Measurements from ENCODE around the gene SYNJ2. TPM values are rescaled to one million over a fixed set of nuclear protein-coding genes. Genes with fewer than 3 reads are reported as not detected.

Gene SYNJ2
- total RNA-seq, 1 experiment from 2014 or later, result 10.3 TPM

- TSS peak; percentile 84 for BruUV-seq (replicated peaks)
- POLR2A ChIA-PET, result interaction anchor here (0.9 to 2.9 kb wide), 7 partner anchors 9 to 300 kb away, joined by 3 to 19 read pairs (median 5); partner anchors contain the start of gene SYNJ2
- peak overlapping the region; percentile 91 for H3K27ac Mint-ChIP-seq (ENCODE audit: low read depth, unreplicated experiment)
Observed at GRCh38 chr6:158057213-158057987, 75.7 kb downstream of the SYNJ2 start.

GRCh38 chr6:158058171-158058651, 76.5 kb downstream of the SYNJ2 start:
- H3K4me1 Mint-ChIP-seq (ENCODE audit: insufficient read depth, unreplicated experiment), result peaks cover 12% of the 10 kb centered on the region
- intact Hi-C loops (cut with micrococcal nuclease), result no loop called here
- H3K9me3 Mint-ChIP-seq (ENCODE audit: unreplicated experiment), result no peaks in the 10 kb centered on the region
- ChIA-PET POLR2A (interaction anchor here (0.9 to 2.9 kb wide), 7 partner anchors 10 to 301 kb away, joined by 3 to 19 read pairs (median 5); partner anchors contain the start of gene SYNJ2), CTCF (interaction anchor here (0.6 to 2.0 kb wide), 2 partner anchors 13 to 391 kb away, joined by 7 to 15 read pairs; no protein-coding TSS in a partner anchor)
- peak overlapping the region; percentile 91 for H3K27ac Mint-ChIP-seq (ENCODE audit: low read depth, unreplicated experiment)
- no peaks in the 10 kb centered on the region for H3K27me3 Mint-ChIP-seq (ENCODE audit: insufficient read depth, unreplicated experiment)
- TF ChIP-seq CTCF (IDR thresholded peaks at IDR 0.05; ENCODE audit: unreplicated experiment), result no peak
- BruUV-seq (replicated peaks), result no TSS peak
- H3K4me3 Mint-ChIP-seq (ENCODE audit: unreplicated experiment), result no peak overlapping the region
- no peak for DNase-seq (ENCODE audit: unreplicated experiment)
- H3K36me3 Mint-ChIP-seq (ENCODE audit: insufficient read depth, unreplicated experiment), result no peaks in the 10 kb centered on the region

More at GRCh38 chr6:158057213-158057987, 75.7 kb downstream of the SYNJ2 start:
- H3K4me3 Mint-ChIP-seq (ENCODE audit: unreplicated experiment), result peak overlapping the region; percentile 9
- intact Hi-C loops (cut with micrococcal nuclease), result no loop called here
- peak; percentile 92 for DNase-seq (ENCODE audit: unreplicated experiment)
- H3K4me1 Mint-ChIP-seq (ENCODE audit: insufficient read depth, unreplicated experiment), result peaks cover 12% of the 10 kb centered on the region
- CTCF ChIA-PET, result interaction anchor here (0.6 to 2.0 kb wide), 3 partner anchors 14 to 391 kb away, joined by 3 to 15 read pairs (median 3); no protein-coding TSS in a partner anchor
- no peaks in the 10 kb centered on the region for H3K36me3 Mint-ChIP-seq (ENCODE audit: insufficient read depth, unreplicated experiment)
- TF ChIP-seq CTCF (IDR thresholded peaks at IDR 0.05; ENCODE audit: unreplicated experiment), result no peak
- H3K27me3 Mint-ChIP-seq (ENCODE audit: insufficient read depth, unreplicated experiment), result no peaks in the 10 kb centered on the region
- H3K9me3 Mint-ChIP-seq (ENCODE audit: unreplicated experiment), result no peaks in the 10 kb centered on the region

- Mint-ChIP-seq H3K36me3 (ENCODE audit: insufficient read depth, unreplicated experiment) (peaks cover 6% of the 10 kb centered on the region), H3K27ac (ENCODE audit: low read depth, unreplicated experiment) (no peak overlapping the region), H3K4me1 (ENCODE audit: insufficient read depth, unreplicated experiment) (peaks cover 12% of the 10 kb centered on the region), H3K27me3 (ENCODE audit: insufficient read depth, unreplicated experiment) (no peaks in the 10 kb centered on the region), H3K9me3 (ENCODE audit: unreplicated experiment) (no peaks in the 10 kb centered on the region), H3K4me3 (ENCODE audit: unreplicated experiment) (no peak overlapping the region)
- intact Hi-C loops (cut with micrococcal nuclease), result no loop called here
- BruUV-seq (replicated peaks), result no TSS peak
- TF ChIP-seq CTCF (IDR thresholded peaks at IDR 0.05; ENCODE audit: unreplicated experiment), result no peak
- CTCF ChIA-PET, result interaction anchor here (0.6 to 1.2 kb wide), 3 partner anchors 10 to 41 kb away, joined by 3 to 4 read pairs (median 3); no protein-coding TSS in a partner anchor
- POLR2A ChIA-PET, result interaction anchor here (2.9 kb wide), 1 partner anchor 16 kb away, joined by 19 read pairs; no protein-coding TSS in a partner anchor
- DNase-seq (ENCODE audit: unreplicated experiment), result no peak
Observed at GRCh38 chr6:158059108-158059507, 77.4 kb downstream of the SYNJ2 start.

Measured in MCF 10A (cell line).